HCT116 (cell line): Measurements from ENCODE around the gene METTL24. TPM values are rescaled to one million over a fixed set of nuclear protein-coding genes. Genes with fewer than 3 reads are reported as not detected.

ENCODE experiments used
- ATAC-seq: fragments of 200-7000 bp; cut with Tn5 transposase; 2 replicates; pipeline ENCODE4 v1.9.1; 2020; ENCODE audit warnings: mild to moderate bottlenecking, moderate library complexity
- BruUV-seq: library from RNA; stranded (reverse); fragments of 400-500 nt; replicated peaks from 2 replicates; lab custom pipeline; 2021; lab: Mats Ljungman, UMichigan
- CTCF ChIA-PET: fragments of 300-600 bp; sonication (Branson Sonifier 250); formaldehyde crosslinking; loops from one replicate; lab custom pipeline; 2021; ENCODE audit warnings: antibody characterized with exemption; lab: Charles Lee
- POLR2A ChIA-PET: fragments of 300-600, 350-600 bp; sonication (Branson Sonifier 250); formaldehyde crosslinking; loops from one replicate; lab custom pipeline; 2021; ENCODE audit warnings: antibody characterized with exemption; lab: Charles Lee
- RAD21 ChIA-PET, 2 experiments: fragments of 300-600 bp; sonication (Branson Sonifier 250); formaldehyde crosslinking; loops; one replicate each; lab custom pipeline; 2023; ENCODE audit warnings: low total read pairs in 2 of 2; ENCODE audit not compliant: uncharacterized antibody in 2 of 2, unreplicated experiment in 2 of 2, low non-redundant PET in 1 of 2; lab: Charles Lee
- DNase-seq: peaks from one replicate; pipeline ENCODE4 v3.0.0-alpha.2; 2010; ENCODE audit warnings: low read depth, low spot score
- H2AFZ ChIP-seq: fragments of 200-600 bp; shearing (Covaris generic), sonication (generic); 2 replicates; pipeline ENCODE4 v1.6.1; 2017; ENCODE audit warnings: low read depth, mixed run types, mixed read lengths, antibody characterized with exemption, low read length; ENCODE audit not compliant: poor library complexity, severe bottlenecking
- H3K27ac ChIP-seq: 2 replicates; pipeline ENCODE4 v1.5.1; 2012; ENCODE audit warnings: low read depth, low read length
- H3K27me3 ChIP-seq: fragments of 200-600 bp; sonication (generic); 2 replicates; pipeline ENCODE4 v1.6.1; 2016; ENCODE audit warnings: mixed run types, low read length, mixed read lengths; ENCODE audit not compliant: insufficient read depth
- H3K36me3 ChIP-seq, 2 experiments: fragments of 200-500 bp in 1 of 2; fragments of 200-600 bp in 1 of 2; sonication (Bioruptor generic) in 1 of 2; sonication (generic) in 1 of 2; 2 replicates each; pipeline versions ENCODE4 v1.5.1 to v1.6.1; 2014 to 2016; ENCODE audit warnings: low read length in 2 of 2, inconsistent platforms in 1 of 2, mixed read lengths in 1 of 2, mixed run types in 1 of 2; ENCODE audit not compliant: insufficient read depth in 2 of 2, control insufficient read depth in 1 of 2
- H3K4me1 ChIP-seq, 2 experiments: fragments of 200-600 bp in 1 of 2; sonication (generic) in 1 of 2; 2 replicates each; pipeline versions ENCODE4 v1.5.1 to v1.6.1; 2012 to 2017; ENCODE audit warnings: low read length in 2 of 2, inconsistent platforms in 1 of 2, mild to moderate bottlenecking in 1 of 2, mixed read lengths in 1 of 2, mixed run types in 1 of 2, moderate library complexity in 1 of 2; ENCODE audit not compliant: insufficient read depth in 2 of 2, control insufficient read depth in 1 of 2
- H3K4me2 ChIP-seq: fragments of 200-600 bp; sonication (generic); 2 replicates; pipeline ENCODE4 v1.6.1; 2017; ENCODE audit warnings: mixed run types, low read length, mixed read lengths
- H3K4me3 ChIP-seq, 2 experiments: fragments of 200-600 bp in 1 of 2; sonication (generic) in 1 of 2; replicated peaks in 1 of 2; 2 replicates each; pipeline ENCODE4 v1.5.1; 2011 to 2016; ENCODE audit warnings: low read length in 2 of 2, control low read depth in 1 of 2, low read depth in 1 of 2, mild to moderate bottlenecking in 1 of 2, mixed read lengths in 1 of 2, mixed run types in 1 of 2
- H3K79me2 ChIP-seq: fragments of 200-600 bp; sonication (generic); 2 replicates; pipeline ENCODE4 v1.6.1; 2017; ENCODE audit warnings: mild to moderate bottlenecking, mixed run types, low read length, moderate library complexity, mixed read lengths; ENCODE audit not compliant: insufficient read depth
- H3K9ac ChIP-seq: fragments of 200-600 bp; sonication (generic); 2 replicates; pipeline ENCODE4 v1.6.1; 2016; ENCODE audit warnings: low read length, mixed read lengths
- H3K9me2 ChIP-seq: fragments of 200-600 bp; sonication (generic), shearing (Covaris generic); 2 replicates; pipeline ENCODE4 v1.6.1; 2017; ENCODE audit warnings: mixed run types, mild to moderate bottlenecking, moderate library complexity; ENCODE audit not compliant: insufficient read depth
- H3K9me3 ChIP-seq, 2 experiments: fragments of 200-500 bp in 1 of 2; fragments of 200-600 bp in 1 of 2; sonication (Bioruptor generic) in 1 of 2; sonication (generic) in 1 of 2; 2 replicates each; pipeline ENCODE4 v1.6.1; 2014 to 2017; ENCODE audit warnings: low read length in 2 of 2, mixed read lengths in 2 of 2, inconsistent platforms in 1 of 2, low read depth in 1 of 2, mild to moderate bottlenecking in 1 of 2, mixed run types in 1 of 2, moderate library complexity in 1 of 2; ENCODE audit not compliant: control insufficient read depth in 1 of 2, insufficient read depth in 1 of 2
- H4K20me1 ChIP-seq: fragments of 200-600 bp; sonication (generic), shearing (Covaris generic); 2 replicates; pipeline ENCODE4 v1.6.1; 2017; ENCODE audit warnings: mixed run types, mild to moderate bottlenecking, moderate library complexity; ENCODE audit not compliant: insufficient read depth
- ATF3 ChIP-seq: IDR thresholded peaks from 2 replicates; pipeline ENCODE4 v1.6.1; 2012
- CBX3 ChIP-seq: IDR thresholded peaks from 2 replicates; pipeline ENCODE4 v1.6.1; 2012; ENCODE audit warnings: low read depth
- EGR1 ChIP-seq: IDR thresholded peaks from 2 replicates; pipeline ENCODE4 v1.6.1; 2012; ENCODE audit warnings: low read depth
- ELF1 ChIP-seq: IDR thresholded peaks from 2 replicates; pipeline ENCODE4 v1.6.1; 2012; ENCODE audit warnings: low read depth, borderline replicate concordance
- EZH2phosphoT487 ChIP-seq: fragments of 200-600 bp; IDR thresholded peaks from 2 replicates; pipeline ENCODE4 v1.6.1; 2018; ENCODE audit warnings: antibody characterized with exemption, borderline replicate concordance
- POLR2A ChIP-seq: IDR thresholded peaks from 2 replicates; pipeline ENCODE4 v1.7.0; 2011; ENCODE audit warnings: borderline replicate concordance; ENCODE audit not compliant: insufficient read depth, insufficient read length; ENCODE audit errors: extremely low read depth
- POLR2AphosphoS5 ChIP-seq: IDR thresholded peaks from 2 replicates; pipeline ENCODE4 v1.6.1; 2011; ENCODE audit warnings: mild to moderate bottlenecking, low read depth, low read length, moderate library complexity
- RAD21 ChIP-seq: IDR thresholded peaks from 2 replicates; pipeline ENCODE4 v1.6.1; 2012; ENCODE audit warnings: low read depth, mild to moderate bottlenecking
- REST ChIP-seq: IDR thresholded peaks from 2 replicates; pipeline ENCODE4 v1.6.1; 2012; ENCODE audit warnings: low read depth
- SIN3A ChIP-seq: IDR thresholded peaks from 2 replicates; pipeline ENCODE4 v1.6.1; 2012; ENCODE audit warnings: low read depth
- SP1 ChIP-seq: IDR thresholded peaks from 2 replicates; pipeline ENCODE4 v1.6.1; 2012; ENCODE audit warnings: low read depth
- SRF ChIP-seq: IDR thresholded peaks from 2 replicates; pipeline ENCODE4 v1.6.1; 2012; ENCODE audit warnings: low read depth
- TCF7L2 ChIP-seq: IDR thresholded peaks from 2 replicates; pipeline ENCODE4 v1.7.0; 2011; ENCODE audit warnings: borderline replicate concordance, inconsistent platforms; ENCODE audit not compliant: insufficient read depth, insufficient read length; ENCODE audit errors: extremely low read depth
- YY1 ChIP-seq: IDR thresholded peaks from 2 replicates; pipeline ENCODE4 v1.6.1; 2011; ENCODE audit warnings: low read length, low read depth, moderate library complexity, mild to moderate bottlenecking; ENCODE audit not compliant: insufficient replicate concordance; ENCODE audit errors: extremely low read depth
- ZFX ChIP-seq: fragments of 450-650 bp; IDR thresholded peaks from 2 replicates; pipeline ENCODE4 v1.6.1; 2017
- ZNF274 ChIP-seq: fragments of 200-500 bp; sonication (Bioruptor generic); IDR thresholded peaks from 2 replicates; pipeline ENCODE4 v1.6.1; 2014; ENCODE audit warnings: mild to moderate bottlenecking, low read depth, low read length, inconsistent platforms
- intact Hi-C: fragments of 100-400 bp; cut with micrococcal nuclease; formaldehyde crosslinking; loops from 2 replicates; pipeline ENCODE4 v1.10.0; 2022
- total RNA-seq: library from RNA; stranded (reverse); gene quantifications from one replicate; pipeline ENCODE4 v1.2.1, GENCODE V29; 2021; ENCODE audit not compliant: unreplicated experiment
- TF ChIP-seq, protein P1 (sequence below), 3 experiments: fragments of 200-600 bp in 1 of 3; sonication (generic) in 1 of 3; IDR thresholded peaks in 2 of 3; conservative IDR thresholded peaks in 1 of 3; 2 replicates each; pipeline ENCODE4 v1.5.1; 2012 to 2017; ENCODE audit warnings: low read depth in 2 of 3, low read length in 2 of 3, antibody characterized with exemption in 1 of 3, borderline replicate concordance in 1 of 3, control low read depth in 1 of 3, mild to moderate bottlenecking in 1 of 3, mixed read lengths in 1 of 3, mixed run types in 1 of 3, moderate library complexity in 1 of 3; ENCODE audit not compliant: insufficient read depth in 1 of 3

METTL24 gene
- total RNA-seq, 1 experiment from 2014 or later, result not detected

- POLR2A ChIA-PET, result no interaction called here
- BruUV-seq, result no TSS peak
- Histone ChIP-seq H3K27me3 (peaks cover 68% of the 10 kb centered on the region), H3K9ac (no peak overlapping the region), H3K36me3 (no peaks in the 10 kb centered on the region), H3K9me3 (no peaks in the 10 kb centered on the region), H3K79me2 (no peaks in the 10 kb centered on the region), H2AFZ (no peak overlapping the region), H3K4me2 (no peak overlapping the region), H3K4me1 (no peaks in the 10 kb centered on the region), H3K9me2 (no peaks in the 10 kb centered on the region), H4K20me1 (no peaks in the 10 kb centered on the region), H3K27ac (no peak overlapping the region), H3K4me3 (no peak overlapping the region)
- ATAC-seq (no peak), DNase-seq (no peak)
- RAD21 ChIA-PET, result no interaction called here
- CTCF ChIA-PET, result no interaction called here
- TF ChIP-seq ELF1 (no peak), EGR1 (no peak), SIN3A (no peak), ZFX (no peak)
- intact Hi-C loops, result no loop called here
These were observed 10.9 kb upstream of the METTL24 start for GRCh38 chr6:110369066-110369465.

DNA sequence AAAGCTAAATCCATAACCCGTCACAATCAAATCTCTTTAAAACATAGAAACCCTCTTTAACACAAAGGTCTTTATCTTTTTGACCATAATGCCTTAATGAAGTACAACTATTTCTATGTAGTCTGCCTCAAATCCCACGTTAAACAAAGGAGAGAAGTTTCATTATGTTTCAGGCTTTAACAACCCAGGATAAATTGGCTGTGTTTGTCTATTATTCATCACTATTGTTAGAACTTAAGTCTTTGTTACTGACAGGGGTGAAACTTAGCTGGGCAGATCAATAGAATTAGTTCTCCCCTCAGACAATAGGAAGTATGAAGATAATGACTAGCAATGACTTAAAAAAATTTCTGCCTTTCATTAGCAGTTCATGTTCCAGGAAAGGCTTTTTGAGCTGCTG is 10.1 kb upstream of the METTL24 start:
- H3K4me3 ChIP-seq, result no peak overlapping the region
- no peak for ATAC-seq
- no peak overlapping the region for H2AFZ ChIP-seq
- no peak overlapping the region for H3K9ac ChIP-seq
- H4K20me1 ChIP-seq, result no peaks in the 10 kb centered on the region
- no peaks in the 10 kb centered on the region for H3K9me2 ChIP-seq
- H3K79me2 ChIP-seq, result no peaks in the 10 kb centered on the region
- H3K4me1 ChIP-seq, result no peaks in the 10 kb centered on the region
- no peaks in the 10 kb centered on the region for H3K36me3 ChIP-seq
- H3K27ac ChIP-seq, result no peak overlapping the region
- H3K4me2 ChIP-seq, result no peak overlapping the region
- intact Hi-C loops, result no loop called here
- peaks cover 68% of the 10 kb centered on the region for H3K27me3 ChIP-seq
- ChIA-PET POLR2A (no interaction called here), CTCF (no interaction called here), RAD21 (no interaction called here)
- BruUV-seq, result no TSS peak
- H3K9me3 ChIP-seq, result no peaks in the 10 kb centered on the region
- DNase-seq, result no peak
- TF ChIP-seq ZFX (no peak), ATF3 (no peak), SP1 (no peak), EZH2phosphoT487 (no peak), CBX3 (no peak), RAD21 (no peak), REST (no peak), SRF (no peak), ZNF274 (no peak), TCF7L2 (no peak), POLR2AphosphoS5 (no peak), YY1 (no peak), POLR2A (no peak), EGR1 (no peak)
- TF ChIP-seq, protein P1, sequence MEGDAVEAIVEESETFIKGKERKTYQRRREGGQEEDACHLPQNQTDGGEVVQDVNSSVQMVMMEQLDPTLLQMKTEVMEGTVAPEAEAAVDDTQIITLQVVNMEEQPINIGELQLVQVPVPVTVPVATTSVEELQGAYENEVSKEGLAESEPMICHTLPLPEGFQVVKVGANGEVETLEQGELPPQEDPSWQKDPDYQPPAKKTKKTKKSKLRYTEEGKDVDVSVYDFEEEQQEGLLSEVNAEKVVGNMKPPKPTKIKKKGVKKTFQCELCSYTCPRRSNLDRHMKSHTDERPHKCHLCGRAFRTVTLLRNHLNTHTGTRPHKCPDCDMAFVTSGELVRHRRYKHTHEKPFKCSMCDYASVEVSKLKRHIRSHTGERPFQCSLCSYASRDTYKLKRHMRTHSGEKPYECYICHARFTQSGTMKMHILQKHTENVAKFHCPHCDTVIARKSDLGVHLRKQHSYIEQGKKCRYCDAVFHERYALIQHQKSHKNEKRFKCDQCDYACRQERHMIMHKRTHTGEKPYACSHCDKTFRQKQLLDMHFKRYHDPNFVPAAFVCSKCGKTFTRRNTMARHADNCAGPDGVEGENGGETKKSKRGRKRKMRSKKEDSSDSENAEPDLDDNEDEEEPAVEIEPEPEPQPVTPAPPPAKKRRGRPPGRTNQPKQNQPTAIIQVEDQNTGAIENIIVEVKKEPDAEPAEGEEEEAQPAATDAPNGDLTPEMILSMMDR (IDR thresholded peaks at IDR 0.05 in 2 of 3, conservative IDR thresholded peaks at IDR 0.05 in 1 of 3; ENCODE audit: borderline replicate concordance in 1 of 3, insufficient read depth in 1 of 3, low read depth in 2 of 3, low read length in 2 of 3), result no peak
